Coronary artery (tissue), 2 donors: ENCODE data around the gene LRRC28.
A peak's percentile ranks its signal among the peaks of the same experiment; 100 is the strongest.

Source experiments
- DNase-seq: peaks from one replicate; pipeline ENCODE4 v3.0.0-alpha.2; 2017; ENCODE audit warnings: low spot score
- H3K27ac ChIP-seq, 2 donors: fragments of 200-600 bp; sonication (generic); one replicate each; pipeline ENCODE4 v1.5.1; 2016 to 2019
- H3K4me3 ChIP-seq: fragments of 200-600 bp; sonication (generic); 2 replicates; pipeline ENCODE4 v1.5.1; 2016; ENCODE audit warnings: mild to moderate bottlenecking, moderate library complexity
- TF ChIP-seq, protein P1 (sequence below): fragments of 200-600 bp; sonication (generic); IDR thresholded peaks from one replicate; pipeline ENCODE4 v1.5.1; 2019; ENCODE audit warnings: antibody characterized with exemption

Gene LRRC28

DNA sequence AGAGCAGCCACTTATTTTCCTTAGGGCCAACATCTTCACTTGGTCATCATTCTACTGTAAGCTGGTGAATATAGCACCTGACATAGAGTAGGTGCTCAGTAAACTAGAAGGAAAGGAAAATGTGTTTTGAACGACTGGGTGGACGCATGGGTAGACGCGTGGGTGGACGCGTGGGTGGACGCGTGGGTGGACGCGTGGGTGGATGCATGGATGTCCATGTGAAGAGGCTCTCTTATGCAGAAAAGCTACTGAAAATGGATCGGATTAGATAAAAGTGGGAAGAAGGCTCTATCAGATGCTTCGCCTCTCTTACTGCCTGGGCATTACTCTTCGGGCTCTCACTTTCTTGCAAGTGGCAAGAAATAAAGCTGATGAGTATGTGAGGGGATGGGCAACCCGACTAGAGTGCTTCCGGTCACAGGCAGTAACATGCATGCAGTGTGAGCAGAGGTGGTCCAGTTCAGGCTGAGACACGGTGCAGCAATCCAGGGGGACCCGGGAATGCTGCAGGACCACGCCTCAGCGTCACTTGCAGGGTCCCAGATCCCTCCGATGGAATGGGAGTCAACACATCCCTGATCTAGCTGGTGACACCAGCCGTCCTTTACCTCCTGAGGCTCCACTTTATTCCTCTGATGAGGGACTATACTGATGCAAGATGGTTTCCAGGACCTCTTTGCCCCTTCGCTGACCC is 176.5 kb downstream of the LRRC28 start:
- H3K27ac ChIP-seq: no peak overlapping the region
- no peak for DNase-seq
- TF ChIP-seq, protein P1, sequence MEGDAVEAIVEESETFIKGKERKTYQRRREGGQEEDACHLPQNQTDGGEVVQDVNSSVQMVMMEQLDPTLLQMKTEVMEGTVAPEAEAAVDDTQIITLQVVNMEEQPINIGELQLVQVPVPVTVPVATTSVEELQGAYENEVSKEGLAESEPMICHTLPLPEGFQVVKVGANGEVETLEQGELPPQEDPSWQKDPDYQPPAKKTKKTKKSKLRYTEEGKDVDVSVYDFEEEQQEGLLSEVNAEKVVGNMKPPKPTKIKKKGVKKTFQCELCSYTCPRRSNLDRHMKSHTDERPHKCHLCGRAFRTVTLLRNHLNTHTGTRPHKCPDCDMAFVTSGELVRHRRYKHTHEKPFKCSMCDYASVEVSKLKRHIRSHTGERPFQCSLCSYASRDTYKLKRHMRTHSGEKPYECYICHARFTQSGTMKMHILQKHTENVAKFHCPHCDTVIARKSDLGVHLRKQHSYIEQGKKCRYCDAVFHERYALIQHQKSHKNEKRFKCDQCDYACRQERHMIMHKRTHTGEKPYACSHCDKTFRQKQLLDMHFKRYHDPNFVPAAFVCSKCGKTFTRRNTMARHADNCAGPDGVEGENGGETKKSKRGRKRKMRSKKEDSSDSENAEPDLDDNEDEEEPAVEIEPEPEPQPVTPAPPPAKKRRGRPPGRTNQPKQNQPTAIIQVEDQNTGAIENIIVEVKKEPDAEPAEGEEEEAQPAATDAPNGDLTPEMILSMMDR: no peak
- no peak overlapping the region for H3K4me3 ChIP-seq

DNA sequence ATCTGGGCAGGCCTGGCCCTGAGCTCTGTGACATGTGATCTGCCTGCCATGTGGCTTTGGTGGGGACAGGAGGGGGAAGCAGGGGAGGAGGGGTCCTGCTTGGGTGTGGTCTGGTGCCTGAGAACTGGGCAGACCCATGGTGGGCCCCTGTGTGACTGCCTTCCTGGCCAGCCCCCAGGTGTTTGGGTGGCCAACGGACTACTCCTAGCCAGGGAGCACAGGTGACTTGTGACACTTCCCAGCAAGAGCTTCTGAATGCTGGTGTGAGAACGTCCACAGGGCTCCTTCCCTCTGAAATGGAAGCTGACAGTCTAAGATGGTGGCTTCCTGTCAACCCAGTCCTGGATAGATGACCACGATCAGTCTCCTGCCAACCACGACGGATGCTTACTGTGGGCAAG is 178.4 kb downstream of the LRRC28 start:
- DNase-seq: no peak
- TF ChIP-seq, protein P1: no peak
- Histone ChIP-seq H3K27ac (no peak overlapping the region), H3K4me3 (no peak overlapping the region)

DNA sequence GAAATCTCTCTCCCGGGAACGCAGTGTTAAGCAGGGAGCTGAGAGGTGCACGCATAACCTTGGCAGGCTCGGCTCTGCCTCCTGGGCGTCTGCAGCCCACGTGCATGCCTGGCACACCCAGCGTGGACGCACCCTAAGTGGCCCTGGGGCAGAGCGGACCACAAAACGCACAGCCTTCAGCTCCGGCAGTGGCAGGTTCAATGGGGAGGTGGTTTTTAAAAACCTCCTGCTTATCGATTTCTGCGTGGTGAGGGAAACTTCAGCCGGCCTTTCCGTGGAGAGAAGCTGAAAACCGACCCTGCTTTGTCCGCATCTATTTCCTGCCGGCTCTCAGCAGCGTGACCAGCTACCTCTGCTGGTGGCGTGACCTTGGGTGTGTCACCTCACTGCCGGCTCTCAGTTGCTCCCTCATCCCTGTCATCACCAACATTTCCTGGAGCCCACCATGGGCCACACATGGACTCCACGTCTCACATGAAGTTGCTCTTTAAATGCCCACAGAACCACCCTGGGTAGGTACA is 179.7 kb downstream of the LRRC28 start:
- Histone ChIP-seq H3K27ac (no peak overlapping the region), H3K4me3 (no peak overlapping the region)
- no peak for DNase-seq
- TF ChIP-seq, protein P1: no peak

DNA sequence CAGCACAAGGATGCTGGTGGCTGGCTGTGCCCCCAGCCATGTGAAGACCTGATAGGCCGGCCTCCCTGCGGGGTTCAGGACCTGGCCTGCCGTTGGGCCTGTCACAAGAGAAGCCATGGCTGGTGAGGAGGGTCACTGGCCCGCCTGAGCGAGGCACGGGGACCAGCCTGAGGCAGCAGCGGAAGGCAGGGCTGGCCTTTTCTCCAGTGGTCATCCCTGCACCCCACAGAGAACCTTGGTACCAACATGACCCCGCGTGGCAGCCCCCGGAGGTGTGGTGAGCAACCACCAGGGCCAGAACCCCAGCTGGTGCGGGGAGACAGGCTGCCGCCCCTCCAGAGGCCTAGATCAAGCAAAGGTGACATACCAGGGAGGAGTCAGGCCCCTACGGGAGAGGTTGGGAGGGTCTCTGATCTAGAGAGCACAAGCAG is 180.4 kb downstream of the LRRC28 start:
- DNase-seq: no peak
- H3K4me3 ChIP-seq: no peak overlapping the region
- no peak overlapping the region for H3K27ac ChIP-seq
- TF ChIP-seq, protein P1: no peak

DNA sequence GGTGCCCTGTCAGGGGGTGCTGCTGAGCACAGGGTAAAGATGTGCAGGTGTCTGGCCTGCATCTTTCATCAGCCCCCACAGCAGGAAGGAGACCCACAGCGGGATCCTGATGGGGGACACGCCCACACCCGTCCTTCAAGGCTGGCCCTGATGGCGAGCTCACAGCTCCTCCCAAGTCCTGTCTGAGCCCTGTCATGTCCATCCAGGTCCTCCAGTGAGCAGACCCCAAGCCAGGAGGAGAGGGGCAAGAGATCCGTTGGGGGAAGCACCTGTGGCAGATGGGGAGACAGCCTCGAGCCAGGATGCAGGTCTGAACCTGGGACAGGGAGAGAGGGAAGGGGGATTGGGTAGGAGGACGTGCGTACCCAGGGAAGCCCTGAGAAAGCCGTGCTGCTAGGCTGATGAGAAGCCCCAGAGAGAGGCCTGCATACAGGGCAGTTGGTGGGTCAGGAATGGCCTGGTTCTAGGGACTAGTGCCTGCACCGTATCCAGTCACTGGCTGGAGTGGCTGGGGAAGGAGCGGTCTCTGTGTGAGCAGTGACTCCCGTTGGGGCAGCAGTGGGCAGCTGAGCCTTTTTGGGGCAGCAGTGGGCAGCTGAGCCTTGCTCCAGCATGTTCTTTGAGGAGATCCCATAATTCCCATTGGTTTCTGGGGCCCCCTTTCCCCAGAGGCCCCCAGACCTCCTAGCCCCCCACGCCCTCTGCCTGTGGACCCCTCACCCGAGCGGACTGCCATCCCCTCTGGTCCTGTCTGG is 181.2 kb downstream of the LRRC28 start:
- DNase-seq: no peak
- Histone ChIP-seq H3K4me3 (no peak overlapping the region), H3K27ac (no peak overlapping the region)
- TF ChIP-seq, protein P1: no peak

DNA sequence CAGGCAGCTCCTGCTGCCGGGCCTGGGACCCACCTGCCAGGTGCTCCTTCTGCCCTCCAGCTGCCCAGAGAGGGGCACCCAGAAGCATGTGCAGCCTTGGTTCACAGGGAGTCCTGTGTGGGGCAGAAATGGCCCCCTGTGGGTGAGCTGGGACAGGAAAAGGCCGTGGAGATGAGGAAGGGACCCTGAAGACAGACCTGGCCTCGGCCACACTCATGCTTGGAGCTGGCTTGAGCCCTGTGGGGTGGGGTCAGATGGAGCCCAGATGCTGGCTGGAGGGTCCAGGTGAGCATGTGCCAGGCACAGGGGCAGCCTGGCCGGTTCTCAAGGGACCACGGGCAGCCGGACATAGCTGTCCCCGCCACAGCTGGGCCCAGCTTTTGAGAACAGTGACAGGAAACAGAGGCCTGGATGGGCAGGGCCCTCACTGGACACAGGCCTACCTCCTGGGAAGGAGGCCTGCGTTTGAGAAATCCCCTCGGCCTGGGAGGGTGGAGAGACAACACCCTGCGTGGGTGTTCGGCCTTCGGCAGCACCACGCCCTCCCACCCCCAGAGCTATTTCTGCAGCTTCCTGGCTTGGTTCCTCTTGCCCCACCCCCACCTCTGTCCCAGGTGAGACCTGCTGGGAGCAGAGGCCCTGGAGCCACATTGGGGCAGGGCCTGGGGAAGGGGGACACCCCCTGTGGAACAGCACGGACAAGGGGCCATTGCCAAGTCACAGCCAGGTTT is 181.9 kb downstream of the LRRC28 start:
- no peak for DNase-seq
- no peak overlapping the region for H3K4me3 ChIP-seq
- TF ChIP-seq, protein P1: no peak
- peak overlapping the region in 1 of 2 donors; percentile 6 for H3K27ac ChIP-seq
